Measurements from ENCODE around the gene PNPO. TPM values are rescaled to one million over a fixed set of nuclear protein-coding genes. Genes with fewer than 3 reads are reported as not detected.

The PNPO gene
- total and polyA plus RNA-seq, 2 of the 8 experiments (the other 6 are each of a cell fraction or from before 2014, with no cell fraction given) = 7.0 to 8.1 TPM

DNA sequence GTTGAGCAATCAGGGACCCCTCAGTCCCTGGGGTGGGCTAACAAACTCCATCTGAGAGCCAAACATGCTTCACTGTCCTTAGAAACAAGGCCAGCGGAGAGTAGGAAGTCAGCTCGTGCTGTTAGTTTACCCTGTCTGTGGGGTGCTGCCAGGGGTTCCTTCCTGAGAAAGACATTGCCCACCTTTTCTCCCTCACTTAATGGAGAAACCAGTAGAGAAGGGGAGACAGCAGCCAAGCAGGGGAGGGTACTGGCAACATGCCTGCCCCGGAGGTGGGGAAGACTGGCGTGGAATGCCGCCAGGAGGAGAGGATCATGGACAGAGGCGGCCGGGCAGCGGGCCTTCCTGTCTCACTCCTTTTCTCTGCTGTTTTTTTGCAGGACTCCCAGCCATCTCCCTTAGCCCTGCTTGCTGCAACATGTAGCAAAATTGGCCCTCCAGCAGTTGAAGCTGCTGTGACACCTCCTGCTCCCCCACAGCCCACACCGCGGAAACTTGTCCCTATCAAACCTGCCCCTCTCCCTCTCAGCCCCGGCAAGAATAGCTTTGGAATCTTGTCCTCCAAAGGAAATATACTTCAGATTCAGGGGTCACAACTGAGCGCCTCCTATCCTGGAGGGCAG is 25.5 kb upstream of the PNPO start:
- 94% methylated on average over 10 of the region's 12 CpGs; no CpG with 5 or more reads in 1 of the 2 experiments for WGBS, 2 experiments (ENCODE audit: extremely low coverage in 1 of 2, insufficient coverage in 1 of 2, insufficient read length in 1 of 2, insufficient replicate concordance in 2 of 2, low coverage in 1 of 2, low lambda C conversion rate in 2 of 2, missing lambda C conversion rate in 1 of 2)

More for the DNA sequence above, 25.5 kb upstream of the PNPO start:
- H2BK5ac ChIP-seq (ENCODE audit: low read depth, low read length) = no peak overlapping the region
- no peak overlapping the region for H2BK15ac ChIP-seq (ENCODE audit: low read length)
- FAIRE-seq (no peak), DNase-seq (ENCODE audit: low read depth in 1 of 2, low spot score in 2 of 2) (no peak)
- no peak overlapping the region for H3K4ac ChIP-seq (replicated peaks; ENCODE audit: insufficient read length, low read depth, low read length)
- H4K8ac ChIP-seq (ENCODE audit: extremely low read depth, insufficient read depth, low read length) = no peak overlapping the region
- H4K5ac ChIP-seq (ENCODE audit: insufficient read length, low read depth, low read length) = no peak overlapping the region
- H4K20me1 ChIP-seq (replicated peaks in 1 of 2; ENCODE audit: control insufficient read depth in 1 of 2, insufficient read depth in 2 of 2, low read length in 2 of 2) = no peaks in the 10 kb centered on the region
- no peaks in the 10 kb centered on the region for H3K9me3 ChIP-seq (ENCODE audit: insufficient read depth in 2 of 2, low read depth in 1 of 2, low read length in 1 of 2)
- H3K79me1 ChIP-seq (ENCODE audit: low read depth, low read length) = no peaks in the 10 kb centered on the region
- no peak overlapping the region for H2AK5ac ChIP-seq (ENCODE audit: low read depth, low read length)
- TF ChIP-seq SIRT6 (IDR thresholded peaks at IDR 0.05; ENCODE audit: low read length) (no peak), HDAC6 (IDR thresholded peaks at IDR 0.05; ENCODE audit: low read depth, low read length) (no peak), FOSL1 (IDR thresholded peaks at IDR 0.05; ENCODE audit: insufficient read depth, low read depth, low read length) (no peak), SAP30 (IDR thresholded peaks at IDR 0.05; ENCODE audit: insufficient read depth, insufficient replicate concordance, low read length) (no peak), SIX5 (IDR thresholded peaks at IDR 0.05; ENCODE audit: low read depth, low read length) (no peak), SP2 (IDR thresholded peaks at IDR 0.05; ENCODE audit: low read length) (no peak), GABPA (IDR thresholded peaks at IDR 0.05; ENCODE audit: borderline replicate concordance, insufficient read depth, low read length) (no peak)
- TF ChIP-seq, protein P1, sequence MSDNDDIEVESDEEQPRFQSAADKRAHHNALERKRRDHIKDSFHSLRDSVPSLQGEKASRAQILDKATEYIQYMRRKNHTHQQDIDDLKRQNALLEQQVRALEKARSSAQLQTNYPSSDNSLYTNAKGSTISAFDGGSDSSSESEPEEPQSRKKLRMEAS (IDR thresholded peaks at IDR 0.05) = no peak
- TF ChIP-seq, protein P2, sequence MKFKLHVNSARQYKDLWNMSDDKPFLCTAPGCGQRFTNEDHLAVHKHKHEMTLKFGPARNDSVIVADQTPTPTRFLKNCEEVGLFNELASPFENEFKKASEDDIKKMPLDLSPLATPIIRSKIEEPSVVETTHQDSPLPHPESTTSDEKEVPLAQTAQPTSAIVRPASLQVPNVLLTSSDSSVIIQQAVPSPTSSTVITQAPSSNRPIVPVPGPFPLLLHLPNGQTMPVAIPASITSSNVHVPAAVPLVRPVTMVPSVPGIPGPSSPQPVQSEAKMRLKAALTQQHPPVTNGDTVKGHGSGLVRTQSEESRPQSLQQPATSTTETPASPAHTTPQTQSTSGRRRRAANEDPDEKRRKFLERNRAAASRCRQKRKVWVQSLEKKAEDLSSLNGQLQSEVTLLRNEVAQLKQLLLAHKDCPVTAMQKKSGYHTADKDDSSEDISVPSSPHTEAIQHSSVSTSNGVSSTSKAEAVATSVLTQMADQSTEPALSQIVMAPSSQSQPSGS (IDR thresholded peaks at IDR 0.05; ENCODE audit: low read length) = no peak
- H3K4me3 ChIP-seq (ENCODE audit: extremely low read depth in 1 of 4, insufficient read depth in 2 of 4, low read depth in 3 of 4, low read length in 4 of 4) = no peak overlapping the region
- H2BK120ac ChIP-seq (replicated peaks; ENCODE audit: low read depth, low read length) = no peak overlapping the region
- no peaks in the 10 kb centered on the region; a peak in 2 of 8 replicates for H3K36me3 ChIP-seq (ENCODE audit: control insufficient read depth in 2 of 4, insufficient read depth in 4 of 4, low read length in 3 of 4)
- no peak overlapping the region for H3K9ac ChIP-seq (replicated peaks in 1 of 4; ENCODE audit: extremely low read depth in 1 of 4, low read depth in 3 of 4, low read length in 3 of 4)
- no peak overlapping the region for H2BK20ac ChIP-seq (ENCODE audit: low read length)
- no peak overlapping the region for H3K14ac ChIP-seq (ENCODE audit: insufficient read length)
- ChIA-PET POLR2A (ENCODE audit: partially characterized antibody) (interaction anchor here (0.9 to 1.3 kb wide), 3 partner anchors 21 to 55 kb away, joined by 3 to 5 read pairs (median 5); partner anchors contain the start of genes CDK5RAP3 and PNPO), CTCF (ENCODE audit: partially characterized antibody) (interaction anchor here (0.6 to 1.3 kb wide), 5 partner anchors 10 to 66 kb away, joined by 3 read pairs; no protein-coding TSS in a partner anchor)
- H3K27ac ChIP-seq (ENCODE audit: low read depth, low read length) = no peak overlapping the region
- no peaks in the 10 kb centered on the region for H3K23me2 ChIP-seq (ENCODE audit: low read depth, low read length)
- no peak overlapping the region for H2AFZ ChIP-seq (ENCODE audit: low read length)
- H4K91ac ChIP-seq (replicated peaks; ENCODE audit: insufficient read length, low read length) = no peak overlapping the region
- no peak overlapping the region for H3K23ac ChIP-seq (ENCODE audit: insufficient read length)
- no peak overlapping the region for H3K18ac ChIP-seq (ENCODE audit: extremely low read depth, low read length)
- no peaks in the 10 kb centered on the region for H3K79me2 ChIP-seq (ENCODE audit: control insufficient read depth in 1 of 2, insufficient read depth in 2 of 2, low read length in 2 of 2)
- no peaks in the 10 kb centered on the region for H3K27me3 ChIP-seq (replicated peaks in 1 of 4; ENCODE audit: control insufficient read depth in 3 of 4, extremely low read depth in 1 of 4, insufficient read depth in 3 of 4, low read length in 3 of 4)
- no peaks in the 10 kb centered on the region for H3K4me1 ChIP-seq (replicated peaks in 1 of 4; ENCODE audit: control insufficient read depth in 3 of 4, insufficient read depth in 4 of 4, low read length in 3 of 4)
- H2BK12ac ChIP-seq (ENCODE audit: low read depth, low read length) = no peak overlapping the region
- H3K4me2 ChIP-seq (ENCODE audit: insufficient read depth in 1 of 2, low read depth in 2 of 2, low read length in 2 of 2) = no peak overlapping the region
- H3K56ac ChIP-seq (replicated peaks; ENCODE audit: insufficient read length, low read depth, low read length) = no peak overlapping the region

Measured in H1 (cell line).